Measurements from ENCODE around the gene ZNF619. TPM values are rescaled to one million over a fixed set of nuclear protein-coding genes. Genes with fewer than 3 reads are reported as not detected.

The ZNF619 gene
- total RNA-seq, 3 donors from 2014 or later (not counting 1 experiment from before 2014, with no cell fraction given), result 9.5 to 14.3 (median 10.9) TPM

DNA sequence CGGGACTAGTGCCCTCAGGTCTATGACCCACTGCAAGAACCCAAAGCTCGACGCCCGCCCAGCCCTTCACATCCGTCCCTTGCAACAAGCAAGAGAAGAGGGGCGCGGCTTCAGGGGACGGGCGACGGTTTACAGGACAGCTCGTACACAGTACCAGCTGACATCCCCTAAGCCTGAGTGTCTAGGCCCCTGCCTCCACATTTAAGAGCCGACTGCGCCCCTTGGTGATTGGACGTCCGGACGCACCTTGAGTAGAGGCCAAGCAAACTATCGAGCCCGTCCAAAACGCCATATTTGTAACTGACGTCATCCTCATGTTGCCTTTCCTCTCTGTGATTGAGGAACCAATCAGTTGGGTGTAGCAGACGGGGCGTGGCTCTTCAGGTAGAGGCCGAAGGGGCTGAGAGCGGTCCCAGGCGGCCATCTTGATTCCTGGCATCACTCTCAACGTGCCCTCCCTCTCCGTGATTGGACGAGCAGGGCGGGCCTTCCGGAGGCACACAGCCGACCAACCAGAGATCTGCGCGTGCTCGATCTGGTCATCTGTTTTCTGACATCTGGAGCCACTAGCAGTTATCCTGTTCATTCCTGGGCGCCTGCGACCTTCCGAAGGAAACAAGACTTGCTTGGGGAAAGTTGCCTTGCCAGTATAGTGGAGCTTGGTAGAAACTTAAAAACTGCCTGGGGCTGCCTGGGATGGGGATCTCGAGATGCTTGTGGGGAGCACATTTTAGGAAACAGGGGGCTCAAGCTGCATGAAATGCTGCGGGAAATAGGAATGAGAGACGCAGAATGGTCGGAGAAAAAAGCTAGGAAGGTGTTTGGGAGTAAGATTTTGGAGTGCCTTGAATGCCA is 23.8 kb upstream of the ZNF619 start:
- no peaks in the 10 kb centered on the region for H3K27me3 Mint-ChIP-seq (ENCODE audit: low read depth in 2 of 2)
- intact Hi-C loops (cut with micrococcal nuclease), result loop anchor here (1.0 to 5.0 kb wide), 4 partner anchors 24 to 1509 kb away; partner anchors contain the start of genes EIF1B, ULK4, ZNF619 and ZNF621

GRCh38 chr3:40453933-40454332 is 23.0 kb upstream of the ZNF619 start:
- WGBS (ENCODE audit: insufficient coverage), result 53% methylated on average over 6 of the region's 6 CpGs
- Histone ChIP-seq H3K9me3 (ENCODE audit: control insufficient read depth, insufficient read depth, low read length) (no peaks in the 10 kb centered on the region), H3K36me3 (ENCODE audit: control insufficient read depth, insufficient read depth, low read length) (peaks cover 10% of the 10 kb centered on the region), H3K27me3 (ENCODE audit: control insufficient read depth, insufficient read depth, low read length) (no peaks in the 10 kb centered on the region), H3K4me3 (ENCODE audit: low read length) (no peak overlapping the region), H3K4me1 (ENCODE audit: control insufficient read depth, insufficient read depth, low read length) (peaks cover 29% of the 10 kb centered on the region), H3K27ac (ENCODE audit: low read length) (peak overlapping the region; percentile 95)
- intact Hi-C loops (cut with micrococcal nuclease), result loop anchor here (1.0 to 5.0 kb wide), 4 partner anchors 23 to 1508 kb away; partner anchors contain the start of genes EIF1B, ULK4, ZNF619 and ZNF621
- Mint-ChIP-seq H3K36me3 (no peaks in the 10 kb centered on the region), H3K27ac (peak overlapping the region; percentile 93 to 99), H3K9me3 (peaks cover 0 to 3% of the 10 kb centered on the region in 2 donors), H3K27me3 (ENCODE audit: low read depth in 2 of 2) (no peaks in the 10 kb centered on the region), H3K4me1 (peaks cover 45 to 54% of the 10 kb centered on the region in 2 donors), H3K4me3 (peak overlapping the region; percentile 96)
- DNase-seq, result no peak
- ATAC-seq, result no peak
- TF ChIP-seq, protein P1, sequence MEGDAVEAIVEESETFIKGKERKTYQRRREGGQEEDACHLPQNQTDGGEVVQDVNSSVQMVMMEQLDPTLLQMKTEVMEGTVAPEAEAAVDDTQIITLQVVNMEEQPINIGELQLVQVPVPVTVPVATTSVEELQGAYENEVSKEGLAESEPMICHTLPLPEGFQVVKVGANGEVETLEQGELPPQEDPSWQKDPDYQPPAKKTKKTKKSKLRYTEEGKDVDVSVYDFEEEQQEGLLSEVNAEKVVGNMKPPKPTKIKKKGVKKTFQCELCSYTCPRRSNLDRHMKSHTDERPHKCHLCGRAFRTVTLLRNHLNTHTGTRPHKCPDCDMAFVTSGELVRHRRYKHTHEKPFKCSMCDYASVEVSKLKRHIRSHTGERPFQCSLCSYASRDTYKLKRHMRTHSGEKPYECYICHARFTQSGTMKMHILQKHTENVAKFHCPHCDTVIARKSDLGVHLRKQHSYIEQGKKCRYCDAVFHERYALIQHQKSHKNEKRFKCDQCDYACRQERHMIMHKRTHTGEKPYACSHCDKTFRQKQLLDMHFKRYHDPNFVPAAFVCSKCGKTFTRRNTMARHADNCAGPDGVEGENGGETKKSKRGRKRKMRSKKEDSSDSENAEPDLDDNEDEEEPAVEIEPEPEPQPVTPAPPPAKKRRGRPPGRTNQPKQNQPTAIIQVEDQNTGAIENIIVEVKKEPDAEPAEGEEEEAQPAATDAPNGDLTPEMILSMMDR (IDR thresholded peaks at IDR 0.05), result no peak

More for the DNA sequence above, 23.8 kb upstream of the ZNF619 start:
- no peaks in the 10 kb centered on the region for H3K27me3 ChIP-seq (ENCODE audit: control insufficient read depth, insufficient read depth, low read length)
- ATAC-seq, result peak; percentile 88 to 97 (median 88)
- TF ChIP-seq, protein P1 (IDR thresholded peaks at IDR 0.05), result no peak
- WGBS (ENCODE audit: insufficient coverage), result under 1% methylated on average over 41 of the region's 41 CpGs
- Mint-ChIP-seq H3K9me3 (peaks cover 0 to 3% of the 10 kb centered on the region in 2 donors), H3K36me3 (no peaks in the 10 kb centered on the region), H3K27ac (peak overlapping the region; percentile 93 to 99), H3K4me1 (peaks cover 39 to 49% of the 10 kb centered on the region in 2 donors), H3K4me3 (peak overlapping the region; percentile 96)
- peak; percentile 91 to 99 for DNase-seq
- H3K9me3 ChIP-seq (ENCODE audit: control insufficient read depth, insufficient read depth, low read length), result no peaks in the 10 kb centered on the region
- peak overlapping the region; percentile 95 for H3K27ac ChIP-seq (ENCODE audit: low read length)
- H3K4me3 ChIP-seq (ENCODE audit: low read length), result peak overlapping the region; percentile 75
- H3K4me1 ChIP-seq (ENCODE audit: control insufficient read depth, insufficient read depth, low read length), result peaks cover 23% of the 10 kb centered on the region
- peaks cover 2% of the 10 kb centered on the region for H3K36me3 ChIP-seq (ENCODE audit: control insufficient read depth, insufficient read depth, low read length)

GRCh38 chr3:40455328-40455727 is 21.6 kb upstream of the ZNF619 start:
- Histone ChIP-seq H3K4me1 (ENCODE audit: control insufficient read depth, insufficient read depth, low read length) (peaks cover 30% of the 10 kb centered on the region), H3K27ac (ENCODE audit: low read length) (no peak overlapping the region), H3K27me3 (ENCODE audit: control insufficient read depth, insufficient read depth, low read length) (no peaks in the 10 kb centered on the region), H3K9me3 (ENCODE audit: control insufficient read depth, insufficient read depth, low read length) (no peaks in the 10 kb centered on the region), H3K4me3 (ENCODE audit: low read length) (no peak overlapping the region), H3K36me3 (ENCODE audit: control insufficient read depth, insufficient read depth, low read length) (peaks cover 20% of the 10 kb centered on the region)
- intact Hi-C loops (cut with micrococcal nuclease), result loop anchor here (5.0 kb wide), 1 partner anchor 1557 kb away; no protein-coding TSS in a partner anchor
- H3K4me1 Mint-ChIP-seq, result peaks cover 49 to 54% of the 10 kb centered on the region in 2 donors
- peak overlapping the region; percentile 95 to 97 for H3K27ac Mint-ChIP-seq
- no peaks in the 10 kb centered on the region for H3K36me3 Mint-ChIP-seq
- ATAC-seq, result no peak
- peak overlapping the region; percentile 97 for H3K4me3 Mint-ChIP-seq
- no peak for DNase-seq
- 96% methylated on average over 4 of the region's 4 CpGs for WGBS (ENCODE audit: insufficient coverage)
- H3K27me3 Mint-ChIP-seq (ENCODE audit: low read depth in 2 of 2), result no peaks in the 10 kb centered on the region
- H3K9me3 Mint-ChIP-seq, result peaks cover 0 to 3% of the 10 kb centered on the region in 2 donors
- TF ChIP-seq, protein P1 (IDR thresholded peaks at IDR 0.05), result no peak

Measured in natural killer cell (primary cell).